ENCODE measurements around the gene LYST. TPM values are rescaled to one million over a fixed set of nuclear protein-coding genes. Genes with fewer than 3 reads are reported as not detected.

The LYST gene
- total and polyA plus RNA-seq, 2 of the 4 experiments (the other 2 are of a cell fraction): 2.2 to 7.2 TPM

DNA sequence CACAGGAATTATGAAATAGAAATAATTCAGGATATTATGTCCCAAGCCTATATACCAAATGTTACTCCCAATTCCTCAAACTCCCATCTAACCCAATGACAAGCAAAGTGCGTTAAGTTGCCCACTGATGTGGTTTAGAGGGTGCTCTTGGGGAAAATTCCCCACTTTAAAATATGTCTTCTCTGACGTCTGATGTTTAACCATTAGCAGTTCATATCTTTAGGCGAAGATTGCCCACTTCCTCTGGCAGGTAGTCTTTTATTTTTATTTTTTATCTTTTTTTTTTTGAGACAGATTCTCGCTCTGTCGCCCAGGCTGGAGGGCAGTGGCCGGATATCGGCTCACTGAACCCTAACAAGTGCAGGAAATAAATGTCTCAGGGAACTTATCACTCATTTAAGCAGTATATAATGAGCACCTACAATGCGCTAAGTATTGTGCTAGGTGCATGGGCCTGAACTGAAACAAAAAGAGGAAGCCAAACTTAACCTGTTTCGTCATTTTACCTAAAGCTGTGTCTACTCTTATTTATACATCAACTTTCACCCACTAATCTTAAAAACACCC lies 1.3 kb upstream of the LYST start:
- WGBS, 2 experiments (ENCODE audit: extremely low coverage in 2 of 2, insufficient read length in 1 of 2): 80% methylated on average over 1 of the region's 9 CpGs; no CpG with 5 or more reads in 1 of the 2 experiments
- Histone ChIP-seq H3K56ac (ENCODE audit: extremely low read depth, insufficient read depth, low read length) (no peak overlapping the region), H3K14ac (replicated peaks; ENCODE audit: low read depth, low read length) (no peak overlapping the region), H3K18ac (ENCODE audit: low read depth, low read length) (no peak overlapping the region), H2AK9ac (replicated peaks; ENCODE audit: low read depth, low read length, poor library complexity) (no peak overlapping the region), H3K9ac (ENCODE audit: low read depth, low read length) (no peak overlapping the region), H2BK20ac (ENCODE audit: low read depth, low read length) (no peak overlapping the region), H3K4me2 (ENCODE audit: low read depth, low read length) (no peak overlapping the region), H3K4me3 (ENCODE audit: insufficient read depth, low read depth, low read length) (no peak overlapping the region), H4K8ac (ENCODE audit: low read depth in 2 of 2, low read length in 2 of 2) (peak overlapping the region in 1 of 2 experiments; percentile 93; a peak in 1 of 4 replicates), H3K36me3 (ENCODE audit: control insufficient read depth, insufficient read depth, low read length) (no peaks in the 10 kb centered on the region), H3K27me3 (ENCODE audit: control insufficient read depth, insufficient read depth, low read length) (no peaks in the 10 kb centered on the region), H3K79me1 (ENCODE audit: low read depth in 1 of 2, low read length in 2 of 2) (peaks cover 11 to 25% of the 10 kb centered on the region in 2 experiments), H3K9me3 (ENCODE audit: control insufficient read depth, insufficient read depth, low read length) (no peaks in the 10 kb centered on the region), H3K27ac (ENCODE audit: insufficient read depth, low read length) (no peak overlapping the region), H4K20me1 (ENCODE audit: insufficient read depth, low read length) (no peaks in the 10 kb centered on the region; the same call in 1 of the 2 replicates), H3K4ac (ENCODE audit: low read depth, low read length) (no peak overlapping the region), H2BK5ac (ENCODE audit: low read depth, low read length, poor library complexity, severe bottlenecking) (no peak overlapping the region), H3K9me1 (ENCODE audit: insufficient read depth, low read length) (peaks cover 6% of the 10 kb centered on the region; the same call in 1 of the 2 replicates), H4K5ac (ENCODE audit: low read depth, low read length) (no peak overlapping the region), H4K91ac (ENCODE audit: insufficient read depth, low read depth, low read length) (no peak overlapping the region), H3K23ac (ENCODE audit: low read depth, low read length) (no peak overlapping the region), H2BK120ac (ENCODE audit: low read depth, low read length) (no peak overlapping the region), H3K4me1 (ENCODE audit: control insufficient read depth, insufficient read depth, low read length) (peaks cover 5% of the 10 kb centered on the region; the same call in 1 of the 2 replicates), H2AFZ (replicated peaks; ENCODE audit: low read length, poor library complexity) (no peak overlapping the region), H2BK15ac (ENCODE audit: low read depth, low read length) (no peak overlapping the region), H2AK5ac (ENCODE audit: low read depth, low read length) (no peak overlapping the region)
- dilution Hi-C loops (cut with HindIII; ENCODE audit: low sequenced_read_pairs, unreplicated experiment) (no loop called here), in situ Hi-C loops (cut with MboI; ENCODE audit: low sequenced_read_pairs) (no loop called here), intact Hi-C loops (cut with micrococcal nuclease) (loop anchor here (2.0 kb wide), 1 partner anchor 197 kb away; the partner anchor contains the start of gene NID1)
- BruUV-seq (replicated peaks): no TSS peak
- CTCF ChIA-PET: no interaction called here
- POLR2A ChIA-PET (ENCODE audit: unreplicated experiment): no interaction called here
- TF ChIP-seq, protein P1, sequence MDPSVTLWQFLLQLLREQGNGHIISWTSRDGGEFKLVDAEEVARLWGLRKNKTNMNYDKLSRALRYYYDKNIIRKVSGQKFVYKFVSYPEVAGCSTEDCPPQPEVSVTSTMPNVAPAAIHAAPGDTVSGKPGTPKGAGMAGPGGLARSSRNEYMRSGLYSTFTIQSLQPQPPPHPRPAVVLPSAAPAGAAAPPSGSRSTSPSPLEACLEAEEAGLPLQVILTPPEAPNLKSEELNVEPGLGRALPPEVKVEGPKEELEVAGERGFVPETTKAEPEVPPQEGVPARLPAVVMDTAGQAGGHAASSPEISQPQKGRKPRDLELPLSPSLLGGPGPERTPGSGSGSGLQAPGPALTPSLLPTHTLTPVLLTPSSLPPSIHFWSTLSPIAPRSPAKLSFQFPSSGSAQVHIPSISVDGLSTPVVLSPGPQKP (IDR thresholded peaks at IDR 0.05; ENCODE audit: borderline replicate concordance, low read depth, low read length): no peak
- TF ChIP-seq, protein P2, sequence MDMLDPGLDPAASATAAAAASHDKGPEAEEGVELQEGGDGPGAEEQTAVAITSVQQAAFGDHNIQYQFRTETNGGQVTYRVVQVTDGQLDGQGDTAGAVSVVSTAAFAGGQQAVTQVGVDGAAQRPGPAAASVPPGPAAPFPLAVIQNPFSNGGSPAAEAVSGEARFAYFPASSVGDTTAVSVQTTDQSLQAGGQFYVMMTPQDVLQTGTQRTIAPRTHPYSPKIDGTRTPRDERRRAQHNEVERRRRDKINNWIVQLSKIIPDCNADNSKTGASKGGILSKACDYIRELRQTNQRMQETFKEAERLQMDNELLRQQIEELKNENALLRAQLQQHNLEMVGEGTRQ (IDR thresholded peaks at IDR 0.05; ENCODE audit: low read depth, low read length): no peak
- TF ChIP-seq CEBPB (IDR thresholded peaks at IDR 0.05; ENCODE audit: low read depth, low read length) (no peak), FOS (IDR thresholded peaks at IDR 0.05; ENCODE audit: low read depth, low read length) (no peak), POLR2A (IDR thresholded peaks at IDR 0.05; ENCODE audit: low read depth, low read length) (no peak), CHD1 (IDR thresholded peaks at IDR 0.05; ENCODE audit: low read depth, low read length) (no peak), RCOR1 (IDR thresholded peaks at IDR 0.05; ENCODE audit: insufficient replicate concordance, low read length) (no peak), MXI1 (IDR thresholded peaks at IDR 0.05; ENCODE audit: borderline replicate concordance, low read depth, low read length) (no peak), RAD21 (IDR thresholded peaks at IDR 0.05; ENCODE audit: low read length) (no peak), SMC3 (IDR thresholded peaks at IDR 0.05; ENCODE audit: low read depth, low read length) (no peak), NFE2L2 (IDR thresholded peaks at IDR 0.05; ENCODE audit: low read depth, low read length) (no peak), MAZ (IDR thresholded peaks at IDR 0.05; ENCODE audit: borderline replicate concordance, low read depth, low read length) (no peak), BHLHE40 (IDR thresholded peaks at IDR 0.05; ENCODE audit: low read depth, low read length) (no peak), MAFK (IDR thresholded peaks at IDR 0.05; ENCODE audit: low read depth, low read length) (no peak), RFX5 (IDR thresholded peaks at IDR 0.05; ENCODE audit: low read depth, low read length) (no peak)
- TF ChIP-seq, protein P3, sequence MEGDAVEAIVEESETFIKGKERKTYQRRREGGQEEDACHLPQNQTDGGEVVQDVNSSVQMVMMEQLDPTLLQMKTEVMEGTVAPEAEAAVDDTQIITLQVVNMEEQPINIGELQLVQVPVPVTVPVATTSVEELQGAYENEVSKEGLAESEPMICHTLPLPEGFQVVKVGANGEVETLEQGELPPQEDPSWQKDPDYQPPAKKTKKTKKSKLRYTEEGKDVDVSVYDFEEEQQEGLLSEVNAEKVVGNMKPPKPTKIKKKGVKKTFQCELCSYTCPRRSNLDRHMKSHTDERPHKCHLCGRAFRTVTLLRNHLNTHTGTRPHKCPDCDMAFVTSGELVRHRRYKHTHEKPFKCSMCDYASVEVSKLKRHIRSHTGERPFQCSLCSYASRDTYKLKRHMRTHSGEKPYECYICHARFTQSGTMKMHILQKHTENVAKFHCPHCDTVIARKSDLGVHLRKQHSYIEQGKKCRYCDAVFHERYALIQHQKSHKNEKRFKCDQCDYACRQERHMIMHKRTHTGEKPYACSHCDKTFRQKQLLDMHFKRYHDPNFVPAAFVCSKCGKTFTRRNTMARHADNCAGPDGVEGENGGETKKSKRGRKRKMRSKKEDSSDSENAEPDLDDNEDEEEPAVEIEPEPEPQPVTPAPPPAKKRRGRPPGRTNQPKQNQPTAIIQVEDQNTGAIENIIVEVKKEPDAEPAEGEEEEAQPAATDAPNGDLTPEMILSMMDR (conservative IDR thresholded peaks at IDR 0.05; ENCODE audit: low read depth, low read length): no peak
- DNase-seq: no peak
- no peak for ATAC-seq (ENCODE audit: low read depth)

All from IMR-90 (cell line).